ENCODE data around the gene CORO2A. TPM values are rescaled to one million over a fixed set of nuclear protein-coding genes. Genes with fewer than 3 reads are reported as not detected.

The CORO2A gene
- polyA plus RNA-seq, 1 of the 3 experiments (the other 2 are of a cell fraction) = 2.3 TPM

DNA sequence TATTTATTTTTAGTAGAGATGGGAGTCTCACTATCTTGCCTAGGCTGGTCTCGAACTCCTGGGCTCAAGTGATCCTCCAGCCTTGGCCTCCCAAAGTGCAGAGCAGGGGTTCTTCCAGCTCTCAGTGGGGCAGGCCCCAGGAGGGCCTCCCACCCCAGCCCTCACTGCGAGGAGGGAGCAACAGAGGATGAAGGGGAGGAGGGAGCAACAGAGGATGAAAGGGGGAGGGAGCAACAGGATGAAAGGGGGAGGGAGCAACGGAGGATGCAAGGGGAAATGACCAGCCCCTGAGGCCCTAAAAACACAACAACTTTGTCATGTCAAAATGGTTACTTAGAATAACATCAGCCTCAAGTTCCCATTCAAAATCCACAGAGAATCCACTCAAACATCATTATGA, 83.4 kb downstream of the CORO2A start:
- Histone ChIP-seq H3K4me1 (ENCODE audit: control insufficient read depth in 1 of 2, insufficient read depth in 2 of 2, low read depth in 1 of 2, low read length in 1 of 2) (no peaks in the 10 kb centered on the region), H2AFZ (ENCODE audit: low read depth) (no peak overlapping the region), H3K27ac (ENCODE audit: low read depth in 2 of 2, low read length in 1 of 2) (no peak overlapping the region), H3F3A (replicated peaks; ENCODE audit: insufficient read depth) (no peaks in the 10 kb centered on the region), H3K27me3 (ENCODE audit: insufficient read depth) (no peaks in the 10 kb centered on the region), H3K9ac (no peak overlapping the region), H3K9me3 (no peaks in the 10 kb centered on the region), H3K36me3 (replicated peaks in 1 of 2; ENCODE audit: control insufficient read depth in 1 of 2, insufficient read depth in 2 of 2, low read length in 1 of 2) (peaks cover 3 to 15% of the 10 kb centered on the region in 2 experiments), H3K4me3 (ENCODE audit: low read depth in 2 of 2, low read length in 1 of 2) (no peak overlapping the region), H3K4me2 (no peak overlapping the region), H4K20me1 (ENCODE audit: insufficient read depth) (no peaks in the 10 kb centered on the region), H3K9me2 (no peaks in the 10 kb centered on the region), H3K79me2 (ENCODE audit: insufficient read depth) (no peaks in the 10 kb centered on the region)
- no peak for DNase-seq
- 78% methylated on average over 3 of the region's 3 CpGs for WGBS (ENCODE audit: low lambda C conversion rate)
- TF ChIP-seq, protein P1, sequence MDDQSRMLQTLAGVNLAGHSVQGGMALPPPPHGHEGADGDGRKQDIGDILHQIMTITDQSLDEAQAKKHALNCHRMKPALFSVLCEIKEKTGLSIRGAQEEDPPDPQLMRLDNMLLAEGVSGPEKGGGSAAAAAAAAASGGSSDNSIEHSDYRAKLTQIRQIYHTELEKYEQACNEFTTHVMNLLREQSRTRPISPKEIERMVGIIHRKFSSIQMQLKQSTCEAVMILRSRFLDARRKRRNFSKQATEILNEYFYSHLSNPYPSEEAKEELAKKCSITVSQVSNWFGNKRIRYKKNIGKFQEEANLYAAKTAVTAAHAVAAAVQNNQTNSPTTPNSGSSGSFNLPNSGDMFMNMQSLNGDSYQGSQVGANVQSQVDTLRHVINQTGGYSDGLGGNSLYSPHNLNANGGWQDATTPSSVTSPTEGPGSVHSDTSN (IDR thresholded peaks at IDR 0.05) = no peak
- no peak for TF ChIP-seq SMC3 (IDR thresholded peaks at IDR 0.05; ENCODE audit: low read depth, low read length)
- TF ChIP-seq, protein P2, sequence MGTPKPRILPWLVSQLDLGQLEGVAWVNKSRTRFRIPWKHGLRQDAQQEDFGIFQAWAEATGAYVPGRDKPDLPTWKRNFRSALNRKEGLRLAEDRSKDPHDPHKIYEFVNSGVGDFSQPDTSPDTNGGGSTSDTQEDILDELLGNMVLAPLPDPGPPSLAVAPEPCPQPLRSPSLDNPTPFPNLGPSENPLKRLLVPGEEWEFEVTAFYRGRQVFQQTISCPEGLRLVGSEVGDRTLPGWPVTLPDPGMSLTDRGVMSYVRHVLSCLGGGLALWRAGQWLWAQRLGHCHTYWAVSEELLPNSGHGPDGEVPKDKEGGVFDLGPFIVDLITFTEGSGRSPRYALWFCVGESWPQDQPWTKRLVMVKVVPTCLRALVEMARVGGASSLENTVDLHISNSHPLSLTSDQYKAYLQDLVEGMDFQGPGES (IDR thresholded peaks at IDR 0.05; ENCODE audit: low read depth, low read length) = no peak
- TF ChIP-seq, protein P3, sequence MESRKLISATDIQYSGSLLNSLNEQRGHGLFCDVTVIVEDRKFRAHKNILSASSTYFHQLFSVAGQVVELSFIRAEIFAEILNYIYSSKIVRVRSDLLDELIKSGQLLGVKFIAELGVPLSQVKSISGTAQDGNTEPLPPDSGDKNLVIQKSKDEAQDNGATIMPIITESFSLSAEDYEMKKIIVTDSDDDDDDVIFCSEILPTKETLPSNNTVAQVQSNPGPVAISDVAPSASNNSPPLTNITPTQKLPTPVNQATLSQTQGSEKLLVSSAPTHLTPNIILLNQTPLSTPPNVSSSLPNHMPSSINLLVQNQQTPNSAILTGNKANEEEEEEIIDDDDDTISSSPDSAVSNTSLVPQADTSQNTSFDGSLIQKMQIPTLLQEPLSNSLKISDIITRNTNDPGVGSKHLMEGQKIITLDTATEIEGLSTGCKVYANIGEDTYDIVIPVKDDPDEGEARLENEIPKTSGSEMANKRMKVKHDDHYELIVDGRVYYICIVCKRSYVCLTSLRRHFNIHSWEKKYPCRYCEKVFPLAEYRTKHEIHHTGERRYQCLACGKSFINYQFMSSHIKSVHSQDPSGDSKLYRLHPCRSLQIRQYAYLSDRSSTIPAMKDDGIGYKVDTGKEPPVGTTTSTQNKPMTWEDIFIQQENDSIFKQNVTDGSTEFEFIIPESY (IDR thresholded peaks at IDR 0.05; ENCODE audit: borderline replicate concordance, low read depth) = no peak
- no peak for TF ChIP-seq RFX5 (IDR thresholded peaks at IDR 0.05; ENCODE audit: low read length)
- no peak for TF ChIP-seq ELF1 (IDR thresholded peaks at IDR 0.05)
- TF ChIP-seq FOXJ3 (CRISPR knock-in tag; IDR thresholded peaks at IDR 0.05) = no peak
- no peak for TF ChIP-seq MXI1 (IDR thresholded peaks at IDR 0.05; ENCODE audit: low read depth, low read length)
- TF ChIP-seq, protein P4, sequence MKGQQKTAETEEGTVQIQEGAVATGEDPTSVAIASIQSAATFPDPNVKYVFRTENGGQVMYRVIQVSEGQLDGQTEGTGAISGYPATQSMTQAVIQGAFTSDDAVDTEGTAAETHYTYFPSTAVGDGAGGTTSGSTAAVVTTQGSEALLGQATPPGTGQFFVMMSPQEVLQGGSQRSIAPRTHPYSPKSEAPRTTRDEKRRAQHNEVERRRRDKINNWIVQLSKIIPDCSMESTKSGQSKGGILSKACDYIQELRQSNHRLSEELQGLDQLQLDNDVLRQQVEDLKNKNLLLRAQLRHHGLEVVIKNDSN (IDR thresholded peaks at IDR 0.05; ENCODE audit: borderline replicate concordance, low read depth) = no peak
- TF ChIP-seq, protein P5, sequence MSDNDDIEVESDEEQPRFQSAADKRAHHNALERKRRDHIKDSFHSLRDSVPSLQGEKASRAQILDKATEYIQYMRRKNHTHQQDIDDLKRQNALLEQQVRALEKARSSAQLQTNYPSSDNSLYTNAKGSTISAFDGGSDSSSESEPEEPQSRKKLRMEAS (IDR thresholded peaks at IDR 0.05; ENCODE audit: low read depth) = no peak
- no peak for TF ChIP-seq SIN3A (IDR thresholded peaks at IDR 0.05; ENCODE audit: borderline replicate concordance, low read depth, low read length)
- TF ChIP-seq, protein P6, sequence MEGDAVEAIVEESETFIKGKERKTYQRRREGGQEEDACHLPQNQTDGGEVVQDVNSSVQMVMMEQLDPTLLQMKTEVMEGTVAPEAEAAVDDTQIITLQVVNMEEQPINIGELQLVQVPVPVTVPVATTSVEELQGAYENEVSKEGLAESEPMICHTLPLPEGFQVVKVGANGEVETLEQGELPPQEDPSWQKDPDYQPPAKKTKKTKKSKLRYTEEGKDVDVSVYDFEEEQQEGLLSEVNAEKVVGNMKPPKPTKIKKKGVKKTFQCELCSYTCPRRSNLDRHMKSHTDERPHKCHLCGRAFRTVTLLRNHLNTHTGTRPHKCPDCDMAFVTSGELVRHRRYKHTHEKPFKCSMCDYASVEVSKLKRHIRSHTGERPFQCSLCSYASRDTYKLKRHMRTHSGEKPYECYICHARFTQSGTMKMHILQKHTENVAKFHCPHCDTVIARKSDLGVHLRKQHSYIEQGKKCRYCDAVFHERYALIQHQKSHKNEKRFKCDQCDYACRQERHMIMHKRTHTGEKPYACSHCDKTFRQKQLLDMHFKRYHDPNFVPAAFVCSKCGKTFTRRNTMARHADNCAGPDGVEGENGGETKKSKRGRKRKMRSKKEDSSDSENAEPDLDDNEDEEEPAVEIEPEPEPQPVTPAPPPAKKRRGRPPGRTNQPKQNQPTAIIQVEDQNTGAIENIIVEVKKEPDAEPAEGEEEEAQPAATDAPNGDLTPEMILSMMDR (IDR thresholded peaks at IDR 0.05) = no peak
- TF ChIP-seq, protein P7, sequence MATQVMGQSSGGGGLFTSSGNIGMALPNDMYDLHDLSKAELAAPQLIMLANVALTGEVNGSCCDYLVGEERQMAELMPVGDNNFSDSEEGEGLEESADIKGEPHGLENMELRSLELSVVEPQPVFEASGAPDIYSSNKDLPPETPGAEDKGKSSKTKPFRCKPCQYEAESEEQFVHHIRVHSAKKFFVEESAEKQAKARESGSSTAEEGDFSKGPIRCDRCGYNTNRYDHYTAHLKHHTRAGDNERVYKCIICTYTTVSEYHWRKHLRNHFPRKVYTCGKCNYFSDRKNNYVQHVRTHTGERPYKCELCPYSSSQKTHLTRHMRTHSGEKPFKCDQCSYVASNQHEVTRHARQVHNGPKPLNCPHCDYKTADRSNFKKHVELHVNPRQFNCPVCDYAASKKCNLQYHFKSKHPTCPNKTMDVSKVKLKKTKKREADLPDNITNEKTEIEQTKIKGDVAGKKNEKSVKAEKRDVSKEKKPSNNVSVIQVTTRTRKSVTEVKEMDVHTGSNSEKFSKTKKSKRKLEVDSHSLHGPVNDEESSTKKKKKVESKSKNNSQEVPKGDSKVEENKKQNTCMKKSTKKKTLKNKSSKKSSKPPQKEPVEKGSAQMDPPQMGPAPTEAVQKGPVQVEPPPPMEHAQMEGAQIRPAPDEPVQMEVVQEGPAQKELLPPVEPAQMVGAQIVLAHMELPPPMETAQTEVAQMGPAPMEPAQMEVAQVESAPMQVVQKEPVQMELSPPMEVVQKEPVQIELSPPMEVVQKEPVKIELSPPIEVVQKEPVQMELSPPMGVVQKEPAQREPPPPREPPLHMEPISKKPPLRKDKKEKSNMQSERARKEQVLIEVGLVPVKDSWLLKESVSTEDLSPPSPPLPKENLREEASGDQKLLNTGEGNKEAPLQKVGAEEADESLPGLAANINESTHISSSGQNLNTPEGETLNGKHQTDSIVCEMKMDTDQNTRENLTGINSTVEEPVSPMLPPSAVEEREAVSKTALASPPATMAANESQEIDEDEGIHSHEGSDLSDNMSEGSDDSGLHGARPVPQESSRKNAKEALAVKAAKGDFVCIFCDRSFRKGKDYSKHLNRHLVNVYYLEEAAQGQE (IDR thresholded peaks at IDR 0.05; ENCODE audit: low read depth, low read length) = no peak
- TF ChIP-seq, protein P8, sequence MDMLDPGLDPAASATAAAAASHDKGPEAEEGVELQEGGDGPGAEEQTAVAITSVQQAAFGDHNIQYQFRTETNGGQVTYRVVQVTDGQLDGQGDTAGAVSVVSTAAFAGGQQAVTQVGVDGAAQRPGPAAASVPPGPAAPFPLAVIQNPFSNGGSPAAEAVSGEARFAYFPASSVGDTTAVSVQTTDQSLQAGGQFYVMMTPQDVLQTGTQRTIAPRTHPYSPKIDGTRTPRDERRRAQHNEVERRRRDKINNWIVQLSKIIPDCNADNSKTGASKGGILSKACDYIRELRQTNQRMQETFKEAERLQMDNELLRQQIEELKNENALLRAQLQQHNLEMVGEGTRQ (IDR thresholded peaks at IDR 0.05; ENCODE audit: borderline replicate concordance, low read depth, low read length) = no peak
- TF ChIP-seq JUND (IDR thresholded peaks at IDR 0.05) = no peak
- no peak for TF ChIP-seq NRF1 (IDR thresholded peaks at IDR 0.05; ENCODE audit: low read depth, low read length)
- TF ChIP-seq MEF2A (IDR thresholded peaks at IDR 0.05; ENCODE audit: borderline replicate concordance, low read depth) = no peak
- ChIA-PET CTCF (interaction anchor here (1.3 to 1.9 kb wide), 3 partner anchors 10 to 12 kb away, joined by 3 to 6 read pairs (median 3); partner anchors contain the start of gene TRIM14), POLR2A (interaction anchor here (2.3 kb wide), 1 partner anchor 10 kb away, joined by 6 read pairs; the partner anchor contains the start of gene TRIM14)
